Stimulated activated naive B cell treated with anti-CD40 and anti-IgM and Interleukin-4, amounts not matched to agents 10 μg/mL and 1 μg/mL and 100 μg/mL, for 72 hours (primary cell): Measurements from ENCODE around the gene SERPINA7.

Source experiments
- ATAC-seq, 2 donors: fragments of 150-1000 bp; cut with Tn5 transposase; replicated peaks; 2 replicates each; pipeline ENCODE4 v1.10.0; 2021; ENCODE audit warnings: moderate library complexity in 1 of 2
- DNase-seq: peaks from one replicate; pipeline ENCODE4 v3.0.0; 2021
- H3K27ac Mint-ChIP-seq: one replicate; pipeline ENCODE4 v1.8.0; 2022; ENCODE audit warnings: mild to moderate bottlenecking, mixed read lengths
- H3K27me3 Mint-ChIP-seq, 2 donors: one replicate each; pipeline ENCODE4 v1.8.0; 2022; ENCODE audit warnings: mixed read lengths in 2 of 2
- H3K36me3 Mint-ChIP-seq, 2 donors: one replicate each; pipeline ENCODE4 v1.8.0; 2022; ENCODE audit warnings: mixed read lengths in 2 of 2, mild to moderate bottlenecking in 1 of 2
- H3K4me1 Mint-ChIP-seq, 2 donors: one replicate each; pipeline ENCODE4 v1.8.0; 2022; ENCODE audit warnings: mixed read lengths in 2 of 2, mild to moderate bottlenecking in 1 of 2
- H3K4me3 Mint-ChIP-seq, 2 donors: one replicate each; pipeline ENCODE4 v1.8.0; 2022; ENCODE audit warnings: mild to moderate bottlenecking in 2 of 2, mixed read lengths in 2 of 2, moderate library complexity in 1 of 2
- H3K9me3 Mint-ChIP-seq, 2 donors: one replicate each; pipeline ENCODE4 v1.8.0; 2022; ENCODE audit warnings: mixed read lengths in 2 of 2, mild to moderate bottlenecking in 1 of 2

Gene SERPINA7, protein sequence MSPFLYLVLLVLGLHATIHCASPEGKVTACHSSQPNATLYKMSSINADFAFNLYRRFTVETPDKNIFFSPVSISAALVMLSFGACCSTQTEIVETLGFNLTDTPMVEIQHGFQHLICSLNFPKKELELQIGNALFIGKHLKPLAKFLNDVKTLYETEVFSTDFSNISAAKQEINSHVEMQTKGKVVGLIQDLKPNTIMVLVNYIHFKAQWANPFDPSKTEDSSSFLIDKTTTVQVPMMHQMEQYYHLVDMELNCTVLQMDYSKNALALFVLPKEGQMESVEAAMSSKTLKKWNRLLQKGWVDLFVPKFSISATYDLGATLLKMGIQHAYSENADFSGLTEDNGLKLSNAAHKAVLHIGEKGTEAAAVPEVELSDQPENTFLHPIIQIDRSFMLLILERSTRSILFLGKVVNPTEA

DNA sequence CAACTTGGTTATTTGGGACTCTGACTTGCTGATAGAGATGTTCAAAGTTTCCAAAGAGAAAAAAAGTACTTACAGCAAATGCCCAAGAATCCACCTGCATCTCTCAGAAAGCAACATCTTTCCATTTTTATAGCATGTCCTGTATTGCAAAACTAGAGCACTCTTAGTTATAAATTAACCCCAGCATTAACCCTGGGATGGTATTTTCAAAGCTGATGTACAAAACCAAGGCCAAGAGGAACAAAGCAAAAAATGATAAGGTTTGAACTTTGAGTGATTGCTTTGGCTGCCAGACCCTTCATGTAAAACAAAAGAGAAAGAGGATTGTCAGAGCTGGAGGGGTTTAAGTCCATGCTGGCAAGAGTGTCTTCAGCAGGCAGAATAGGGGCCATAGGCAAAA lies at the start of gene SERPINA7:
Gene SERPINA7 (minus strand): TSS at position 103 of the 400 bp plus-strand sequence. CDS start 1,669 bp downstream, outside the sequence.
- H3K36me3 Mint-ChIP-seq: no peaks in the 10 kb centered on the region
- H3K4me1 Mint-ChIP-seq: no peaks in the 10 kb centered on the region
- ATAC-seq (no peak), DNase-seq (no peak)
- no peak within 1 kb of the TSS for H3K27ac Mint-ChIP-seq
- H3K27me3 Mint-ChIP-seq: peaks cover 0 to 3% of the 10 kb centered on the region in 2 donors
- H3K9me3 Mint-ChIP-seq: no peaks in the 10 kb centered on the region
- H3K4me3 Mint-ChIP-seq: no peak within 1 kb of the TSS

DNA sequence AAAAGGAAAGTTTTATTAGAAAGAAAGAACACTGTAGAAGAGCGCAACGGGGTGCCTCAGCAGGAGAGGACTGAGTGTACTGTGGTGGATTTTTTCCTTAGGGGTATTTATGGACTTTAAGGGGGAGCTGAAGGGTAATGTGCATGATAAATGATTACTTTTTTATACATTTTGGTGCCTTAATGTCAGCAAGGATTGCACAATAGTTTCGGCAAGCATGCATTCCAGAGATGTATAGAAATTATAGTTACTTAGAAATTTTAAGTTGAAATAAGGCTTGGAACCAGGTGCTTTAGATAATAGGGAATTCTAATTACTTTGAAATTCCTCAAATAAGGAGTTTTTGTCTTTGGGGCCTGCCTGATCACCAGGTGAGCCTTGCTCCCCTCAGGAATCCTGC lies 30.5 kb upstream of the SERPINA7 start:
- no peak for DNase-seq
- no peak overlapping the region for H3K27ac Mint-ChIP-seq
- H3K9me3 Mint-ChIP-seq: peaks cover 3 to 4% of the 10 kb centered on the region in 2 donors
- H3K4me1 Mint-ChIP-seq: no peaks in the 10 kb centered on the region
- peaks cover 0 to 4% of the 10 kb centered on the region in 2 donors for H3K27me3 Mint-ChIP-seq
- H3K4me3 Mint-ChIP-seq: no peak overlapping the region
- ATAC-seq: no peak
- H3K36me3 Mint-ChIP-seq: no peaks in the 10 kb centered on the region

DNA sequence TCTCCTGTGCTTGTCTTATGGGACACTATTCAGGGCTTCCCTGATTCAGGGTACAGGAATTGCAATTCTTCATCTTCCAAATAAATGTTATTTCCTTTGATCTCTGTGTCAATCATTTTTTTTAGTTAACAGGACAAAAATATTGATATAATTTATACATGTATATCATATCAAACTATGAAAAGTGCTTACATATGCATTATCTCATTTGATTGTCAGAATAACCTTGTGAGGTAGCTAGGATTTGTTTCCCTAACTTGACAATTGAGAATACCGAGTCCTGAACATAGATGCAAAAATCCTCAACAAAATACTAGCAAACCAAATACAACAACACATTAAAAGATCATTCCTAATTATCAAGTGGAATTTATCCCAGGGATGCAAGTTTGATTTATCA lies 11.5 kb upstream of the SERPINA7 start:
- no peak for ATAC-seq
- H3K27me3 Mint-ChIP-seq: no peaks in the 10 kb centered on the region

DNA sequence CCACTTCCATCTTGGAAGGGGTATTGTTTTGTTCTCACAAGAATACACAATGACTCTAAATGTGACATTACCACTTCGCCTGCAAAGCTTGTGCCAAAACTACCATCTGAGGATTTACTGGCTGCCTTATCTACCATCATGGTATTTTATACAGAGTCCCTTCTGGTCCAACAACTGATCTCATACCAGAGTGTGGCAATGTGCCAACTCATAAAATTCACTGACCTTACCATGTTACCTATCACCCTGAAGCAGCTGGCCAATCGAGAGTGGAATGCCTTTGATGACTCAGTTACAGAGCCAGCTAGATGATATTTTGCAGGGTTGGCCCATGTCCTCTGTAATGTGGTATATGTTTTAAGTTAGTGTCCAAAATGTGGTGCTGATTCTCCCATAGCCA lies 3.8 kb upstream of the SERPINA7 start:
- no peak for ATAC-seq
- H3K4me1 Mint-ChIP-seq: no peaks in the 10 kb centered on the region
- H3K36me3 Mint-ChIP-seq: no peaks in the 10 kb centered on the region
- H3K9me3 Mint-ChIP-seq: no peaks in the 10 kb centered on the region
- no peak overlapping the region for H3K27ac Mint-ChIP-seq
- H3K4me3 Mint-ChIP-seq: no peak overlapping the region
- no peaks in the 10 kb centered on the region for H3K27me3 Mint-ChIP-seq
- no peak for DNase-seq

More for the DNA sequence above, 11.5 kb upstream of the SERPINA7 start:
- Mint-ChIP-seq H3K4me3 (no peak overlapping the region), H3K27ac (no peak overlapping the region), H3K4me1 (no peaks in the 10 kb centered on the region), H3K9me3 (no peaks in the 10 kb centered on the region), H3K36me3 (no peaks in the 10 kb centered on the region)
- no peak for DNase-seq

DNA sequence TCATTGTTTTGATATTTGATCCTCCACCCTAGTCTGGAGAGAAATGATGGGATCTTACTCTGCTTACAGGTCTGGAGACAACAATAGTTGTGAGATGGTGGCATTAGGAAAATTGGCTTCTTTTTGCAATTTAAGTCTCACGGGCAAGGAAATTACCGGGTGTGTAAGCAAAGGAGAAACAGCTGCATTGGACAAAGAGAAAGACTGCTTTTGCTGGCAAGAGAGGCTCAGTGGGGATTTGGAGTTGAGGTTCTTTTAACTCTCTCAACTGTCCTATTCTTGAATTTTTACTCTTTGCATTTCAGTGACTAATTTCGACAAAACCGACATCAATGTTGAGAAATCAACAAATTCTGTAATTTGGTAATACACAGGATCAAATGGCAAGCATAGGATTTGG lies 2.3 kb upstream of the SERPINA7 start:
- DNase-seq: no peak
- no peaks in the 10 kb centered on the region for H3K9me3 Mint-ChIP-seq
- no peak overlapping the region for H3K27ac Mint-ChIP-seq
- ATAC-seq: no peak
- H3K4me1 Mint-ChIP-seq: no peaks in the 10 kb centered on the region
- no peaks in the 10 kb centered on the region for H3K36me3 Mint-ChIP-seq
- H3K4me3 Mint-ChIP-seq: no peak overlapping the region
- H3K27me3 Mint-ChIP-seq: no peaks in the 10 kb centered on the region

DNA sequence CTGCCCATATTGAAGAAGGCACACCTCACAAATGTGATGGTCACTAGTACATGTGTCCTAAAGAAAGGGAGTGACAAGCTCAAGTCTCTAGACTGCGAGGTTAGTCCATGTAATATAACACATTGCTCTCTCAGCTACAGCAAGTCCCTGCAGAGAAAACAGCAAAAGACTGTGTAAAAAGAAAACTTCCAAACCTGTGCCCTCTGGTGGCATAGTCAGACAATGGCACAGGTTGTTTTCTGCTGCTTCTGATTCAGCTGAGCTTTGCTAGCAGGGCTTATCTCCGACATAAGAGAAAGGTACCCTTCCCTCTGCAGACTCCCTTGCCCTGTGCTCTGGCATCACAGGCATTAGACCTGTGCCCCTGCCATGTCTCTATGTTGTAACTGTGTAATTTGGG lies 1.4 kb upstream of the SERPINA7 start:
- Mint-ChIP-seq H3K36me3 (no peaks in the 10 kb centered on the region), H3K9me3 (no peaks in the 10 kb centered on the region), H3K27me3 (peaks cover 0 to 2% of the 10 kb centered on the region in 2 donors), H3K4me1 (no peaks in the 10 kb centered on the region), H3K4me3 (no peak overlapping the region), H3K27ac (no peak overlapping the region)
- ATAC-seq (no peak), DNase-seq (no peak)

DNA sequence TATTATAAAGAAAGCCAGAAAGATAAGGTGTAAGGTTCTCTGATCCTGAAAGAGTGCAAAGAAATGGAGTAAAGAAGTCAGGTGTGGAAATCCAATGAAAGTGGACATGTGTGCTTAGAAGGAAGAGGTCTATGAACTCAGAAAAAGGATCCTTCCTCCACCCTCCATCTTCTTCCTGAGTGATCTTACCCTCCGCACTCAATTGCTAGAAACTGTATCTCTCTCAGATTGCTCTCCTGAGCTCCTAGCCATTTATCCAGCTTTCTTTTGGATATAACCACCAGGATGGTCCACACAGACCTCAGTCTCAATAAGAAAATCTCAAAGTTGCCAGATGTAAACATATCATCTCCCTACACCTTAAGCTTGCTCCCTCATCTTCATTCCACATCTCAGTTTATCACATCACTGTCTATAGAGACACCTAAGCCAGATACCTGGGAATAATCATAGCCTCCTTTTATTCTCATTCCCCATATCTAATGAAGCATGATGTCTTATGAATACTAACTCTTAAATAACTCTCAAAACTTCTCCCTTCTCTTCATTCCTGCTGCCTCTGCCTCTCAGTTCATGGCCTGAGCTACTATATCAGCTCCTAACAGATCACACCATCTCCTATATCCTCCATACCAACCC lies 573 bp downstream of the SERPINA7 start:
- H3K36me3 Mint-ChIP-seq: no peaks in the 10 kb centered on the region
- H3K4me1 Mint-ChIP-seq: no peaks in the 10 kb centered on the region
- H3K9me3 Mint-ChIP-seq: no peaks in the 10 kb centered on the region
- H3K27ac Mint-ChIP-seq: no peak overlapping the region
- no peak for DNase-seq
- H3K27me3 Mint-ChIP-seq: peaks cover 0 to 3% of the 10 kb centered on the region in 2 donors
- ATAC-seq: no peak
- H3K4me3 Mint-ChIP-seq: no peak overlapping the region

DNA sequence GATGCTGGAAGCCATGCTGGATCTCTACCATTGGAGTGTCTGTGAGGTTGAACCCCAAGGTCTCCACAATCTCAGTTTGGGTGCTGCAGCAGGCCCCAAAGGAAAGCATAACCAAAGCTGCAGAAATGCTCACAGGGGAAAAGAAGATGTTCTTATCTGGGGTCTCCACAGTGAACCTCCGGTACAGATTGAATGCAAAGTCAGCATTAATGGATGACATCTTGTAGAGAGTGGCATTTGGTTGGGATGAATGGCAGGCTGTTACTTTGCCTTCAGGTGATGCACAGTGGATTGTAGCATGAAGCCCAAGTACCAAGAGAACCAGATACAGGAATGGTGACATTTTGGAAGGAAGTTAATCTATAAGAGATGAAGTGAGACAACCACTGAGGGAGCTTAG lies 1.8 kb downstream of the SERPINA7 start:
- no peaks in the 10 kb centered on the region for H3K36me3 Mint-ChIP-seq
- no peak for ATAC-seq
- H3K9me3 Mint-ChIP-seq: no peaks in the 10 kb centered on the region
- no peak for DNase-seq
- H3K27ac Mint-ChIP-seq: no peak overlapping the region
- no peak overlapping the region for H3K4me3 Mint-ChIP-seq
- no peaks in the 10 kb centered on the region for H3K4me1 Mint-ChIP-seq
- H3K27me3 Mint-ChIP-seq: peaks cover 0 to 3% of the 10 kb centered on the region in 2 donors

DNA sequence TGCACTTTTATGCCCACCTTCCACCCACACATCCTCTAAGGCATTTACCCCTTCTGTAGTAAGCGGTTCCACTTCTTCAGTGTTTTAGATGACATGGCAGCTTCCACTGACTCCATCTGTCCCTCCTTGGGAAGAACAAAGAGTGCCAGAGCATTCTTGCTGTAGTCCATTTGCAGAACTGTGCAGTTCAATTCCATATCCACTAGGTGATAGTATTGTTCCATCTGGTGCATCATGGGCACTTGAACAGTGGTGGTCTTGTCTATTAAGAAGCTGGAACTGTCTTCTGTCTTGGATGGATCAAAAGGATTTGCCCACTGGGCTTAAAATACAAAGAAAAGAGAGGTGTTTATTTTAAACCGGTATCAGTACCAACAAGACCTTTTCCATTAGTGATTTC lies 3.5 kb downstream of the SERPINA7 start:
- Mint-ChIP-seq H3K36me3 (no peaks in the 10 kb centered on the region), H3K4me3 (no peak overlapping the region), H3K27me3 (peaks cover 0 to 3% of the 10 kb centered on the region in 2 donors), H3K4me1 (no peaks in the 10 kb centered on the region), H3K27ac (no peak overlapping the region), H3K9me3 (no peaks in the 10 kb centered on the region)
- ATAC-seq: no peak
- DNase-seq: no peak

DNA sequence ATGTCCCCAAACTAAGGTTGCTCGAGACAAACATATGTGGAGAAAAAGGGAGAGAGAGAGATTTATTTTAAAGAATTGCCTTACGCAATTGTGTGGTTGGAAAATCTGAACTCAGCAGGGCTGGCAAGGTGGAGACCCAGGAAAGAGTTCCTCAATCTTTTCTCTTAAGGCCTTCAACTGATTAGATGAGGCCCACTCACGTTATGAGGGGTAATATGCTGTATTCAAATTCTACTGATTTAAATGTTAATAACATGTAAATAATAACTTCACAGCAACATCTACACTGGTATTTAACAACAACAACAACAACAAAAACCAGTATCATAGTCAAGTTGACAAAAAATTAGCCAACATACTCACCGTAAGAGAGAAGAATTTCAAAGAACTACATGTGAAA lies 14.6 kb downstream of the SERPINA7 start:
- Mint-ChIP-seq H3K9me3 (no peaks in the 10 kb centered on the region), H3K4me3 (no peak overlapping the region), H3K4me1 (no peaks in the 10 kb centered on the region), H3K27ac (no peak overlapping the region), H3K36me3 (no peaks in the 10 kb centered on the region), H3K27me3 (no peaks in the 10 kb centered on the region)
- DNase-seq: no peak
- no peak for ATAC-seq

DNA sequence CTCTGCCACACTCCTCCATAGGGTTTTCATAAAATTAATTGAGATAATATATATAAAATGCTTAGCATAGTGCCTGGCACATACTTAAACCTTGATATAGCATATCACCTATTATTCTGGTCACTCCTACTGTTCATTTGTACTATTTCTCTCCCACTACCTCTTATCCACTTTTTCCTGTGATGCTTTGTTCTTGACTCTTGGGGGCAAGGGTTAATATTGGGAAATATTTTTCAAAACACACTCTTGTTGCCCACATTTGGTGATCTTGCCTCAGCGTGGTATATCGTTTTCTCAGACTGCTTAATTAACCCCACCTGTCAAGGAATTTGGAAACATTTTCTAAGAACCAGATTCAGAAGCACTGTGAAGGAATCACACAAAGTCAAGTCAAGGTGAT lies 16.3 kb downstream of the SERPINA7 start:
- H3K27me3 Mint-ChIP-seq: no peaks in the 10 kb centered on the region
- H3K27ac Mint-ChIP-seq: no peak overlapping the region
- H3K4me1 Mint-ChIP-seq: no peaks in the 10 kb centered on the region
- H3K4me3 Mint-ChIP-seq: no peak overlapping the region
- no peaks in the 10 kb centered on the region for H3K9me3 Mint-ChIP-seq
- DNase-seq: no peak
- ATAC-seq: no peak
- no peaks in the 10 kb centered on the region for H3K36me3 Mint-ChIP-seq

DNA sequence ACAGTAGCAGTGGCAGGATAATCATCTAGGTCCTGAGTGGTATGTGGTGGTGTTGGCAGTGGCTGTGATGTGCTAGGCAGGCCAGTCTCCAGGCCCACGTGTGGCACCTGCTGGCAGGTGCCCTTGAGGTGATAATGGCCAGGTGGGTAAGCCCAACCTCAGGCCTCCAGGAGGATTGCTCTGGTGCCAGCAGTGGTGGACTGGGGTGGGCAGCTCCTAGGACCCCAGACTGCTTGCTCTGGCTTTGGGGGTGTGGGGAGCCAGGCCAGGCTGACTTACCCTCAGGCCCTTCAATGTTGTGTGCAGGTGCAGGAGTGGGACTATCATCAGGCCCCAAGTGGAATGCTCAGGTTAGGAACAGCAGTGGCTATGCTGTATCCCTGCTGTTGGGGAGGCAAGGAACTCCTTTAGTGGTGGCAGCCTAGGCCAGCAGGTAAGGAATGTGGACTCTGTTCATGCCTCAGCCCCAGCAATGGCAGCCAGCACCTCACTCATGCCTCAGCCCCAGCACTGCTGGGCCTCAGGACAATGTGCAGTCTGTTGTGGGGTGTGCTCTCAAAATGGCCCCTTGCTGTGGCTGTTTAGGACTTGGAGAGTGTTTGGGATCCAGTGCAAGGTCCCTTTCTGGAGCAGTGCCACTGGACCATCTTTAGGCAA lies 24.3 kb downstream of the SERPINA7 start:
- Mint-ChIP-seq H3K27me3 (no peaks in the 10 kb centered on the region), H3K4me3 (no peak overlapping the region), H3K9me3 (peaks cover 2 to 6% of the 10 kb centered on the region in 2 donors), H3K27ac (no peak overlapping the region), H3K36me3 (no peaks in the 10 kb centered on the region), H3K4me1 (no peaks in the 10 kb centered on the region)
- no peak for ATAC-seq
- no peak for DNase-seq

DNA sequence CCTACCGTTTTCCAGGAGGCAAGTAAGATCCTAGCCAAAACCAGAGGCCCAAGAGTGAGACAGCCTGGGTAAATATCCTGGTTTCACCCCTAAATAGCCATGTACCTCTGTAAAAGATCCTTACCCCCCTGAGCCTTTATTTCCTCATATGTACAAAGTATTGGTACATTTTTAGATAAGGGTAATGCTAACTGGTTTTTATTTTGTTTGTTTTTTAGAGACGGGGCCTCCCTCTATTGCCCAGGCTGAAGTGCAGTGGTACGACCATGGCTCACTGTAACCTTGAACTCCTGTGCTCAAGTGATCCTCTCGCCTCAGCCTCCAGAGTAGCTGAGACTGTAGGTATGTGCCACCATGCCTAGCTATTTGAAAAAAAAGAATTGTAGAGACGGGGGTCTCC lies 29.4 kb downstream of the SERPINA7 start:
- H3K4me1 Mint-ChIP-seq: no peaks in the 10 kb centered on the region
- ATAC-seq: no peak
- no peak overlapping the region for H3K27ac Mint-ChIP-seq
- no peak for DNase-seq
- H3K4me3 Mint-ChIP-seq: no peak overlapping the region
- H3K9me3 Mint-ChIP-seq: peaks cover 3 to 6% of the 10 kb centered on the region in 2 donors
- no peaks in the 10 kb centered on the region for H3K36me3 Mint-ChIP-seq
- no peaks in the 10 kb centered on the region for H3K27me3 Mint-ChIP-seq

DNA sequence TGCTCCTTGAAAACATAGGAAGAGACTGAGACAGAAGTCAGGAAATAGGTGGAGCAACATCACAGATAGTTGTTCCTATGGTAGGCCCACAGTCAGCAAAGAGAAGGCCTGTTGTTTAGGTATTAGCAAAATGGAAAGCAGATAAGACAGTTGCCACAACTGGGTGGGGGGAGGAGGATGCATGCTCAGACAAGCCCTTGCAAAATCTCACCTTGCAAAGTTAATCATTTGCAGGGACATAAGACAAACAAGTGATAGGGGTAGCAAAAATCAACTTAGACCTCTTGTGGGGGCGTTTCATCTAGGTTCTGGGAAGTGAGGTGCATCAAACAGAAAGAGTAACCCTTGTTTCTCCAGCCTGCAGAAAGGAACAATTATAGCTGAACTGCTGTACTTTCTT lies 30.7 kb downstream of the SERPINA7 start:
- H3K27ac Mint-ChIP-seq: no peak overlapping the region
- peaks cover 5 to 6% of the 10 kb centered on the region in 2 donors for H3K9me3 Mint-ChIP-seq
- no peaks in the 10 kb centered on the region for H3K27me3 Mint-ChIP-seq
- ATAC-seq (no peak), DNase-seq (no peak)
- H3K36me3 Mint-ChIP-seq: no peaks in the 10 kb centered on the region
- no peaks in the 10 kb centered on the region for H3K4me1 Mint-ChIP-seq
- H3K4me3 Mint-ChIP-seq: no peak overlapping the region

DNA sequence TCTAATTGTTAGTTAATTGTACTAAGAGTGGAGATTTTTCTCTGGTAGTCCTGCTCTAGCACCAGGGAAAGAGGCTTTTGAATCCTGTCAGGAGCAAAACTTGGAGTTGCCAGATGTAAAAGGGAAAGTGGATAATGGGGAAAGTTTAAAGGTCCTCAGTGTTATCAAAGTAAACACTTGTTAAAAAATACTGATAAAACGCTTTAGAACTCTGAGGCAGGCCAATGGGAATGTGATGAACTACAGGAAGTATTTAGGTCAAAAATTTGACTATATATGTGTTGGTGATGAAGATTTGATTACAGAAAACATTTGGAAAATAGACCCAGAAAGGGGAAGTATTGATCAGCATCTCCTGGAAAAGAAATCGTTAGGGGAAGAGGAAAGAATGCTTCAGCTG lies 32.8 kb downstream of the SERPINA7 start:
- ATAC-seq: no peak
- no peak overlapping the region for H3K4me3 Mint-ChIP-seq
- no peak overlapping the region for H3K27ac Mint-ChIP-seq
- H3K9me3 Mint-ChIP-seq: peaks cover 0 to 3% of the 10 kb centered on the region in 2 donors
- H3K36me3 Mint-ChIP-seq: no peaks in the 10 kb centered on the region
- H3K27me3 Mint-ChIP-seq: no peaks in the 10 kb centered on the region
- no peaks in the 10 kb centered on the region for H3K4me1 Mint-ChIP-seq
- no peak for DNase-seq
